ENCODE data around the gene FZD7.

FZD7 gene

DNA sequence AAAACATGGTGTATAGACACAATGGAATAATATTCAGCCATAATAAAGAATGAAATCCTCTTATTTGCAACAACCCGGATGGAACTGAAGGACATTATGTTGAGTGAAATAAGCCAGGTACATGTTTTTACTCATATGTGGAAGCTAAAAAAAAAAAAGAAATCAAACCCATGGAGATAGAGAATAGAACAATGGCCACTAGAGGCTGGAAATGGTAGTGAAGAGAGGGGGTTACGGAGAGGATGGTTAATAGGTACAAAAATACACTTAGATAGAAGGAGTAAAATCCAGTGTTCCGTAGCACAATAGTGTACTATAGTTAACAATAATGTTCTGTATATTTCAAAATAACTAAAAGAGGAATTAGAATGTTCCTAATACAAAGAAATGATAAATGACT is 26.6 kb downstream of the FZD7 start:
- H3K36me3 Mint-ChIP-seq (ENCODE audit: low read depth): no peaks in the 10 kb centered on the region
- H3K4me3 Mint-ChIP-seq: no peak overlapping the region
- H3K4me1 Mint-ChIP-seq (ENCODE audit: low read depth): peaks cover 5% of the 10 kb centered on the region
- DNase-seq: no peak
- no peaks in the 10 kb centered on the region for H3K9me3 Mint-ChIP-seq
- H3K27me3 Mint-ChIP-seq: peaks cover 24% of the 10 kb centered on the region
- no peak overlapping the region for H3K27ac Mint-ChIP-seq

GRCh38 chr2:202061695-202062094 is 28.0 kb downstream of the FZD7 start:
- no peak overlapping the region for H3K27ac Mint-ChIP-seq
- DNase-seq: no peak
- H3K4me1 Mint-ChIP-seq (ENCODE audit: low read depth): peaks cover 5% of the 10 kb centered on the region
- no peaks in the 10 kb centered on the region for H3K36me3 Mint-ChIP-seq (ENCODE audit: low read depth)
- peaks cover 13% of the 10 kb centered on the region for H3K27me3 Mint-ChIP-seq
- no peaks in the 10 kb centered on the region for H3K9me3 Mint-ChIP-seq
- no peak overlapping the region for H3K4me3 Mint-ChIP-seq

DNA sequence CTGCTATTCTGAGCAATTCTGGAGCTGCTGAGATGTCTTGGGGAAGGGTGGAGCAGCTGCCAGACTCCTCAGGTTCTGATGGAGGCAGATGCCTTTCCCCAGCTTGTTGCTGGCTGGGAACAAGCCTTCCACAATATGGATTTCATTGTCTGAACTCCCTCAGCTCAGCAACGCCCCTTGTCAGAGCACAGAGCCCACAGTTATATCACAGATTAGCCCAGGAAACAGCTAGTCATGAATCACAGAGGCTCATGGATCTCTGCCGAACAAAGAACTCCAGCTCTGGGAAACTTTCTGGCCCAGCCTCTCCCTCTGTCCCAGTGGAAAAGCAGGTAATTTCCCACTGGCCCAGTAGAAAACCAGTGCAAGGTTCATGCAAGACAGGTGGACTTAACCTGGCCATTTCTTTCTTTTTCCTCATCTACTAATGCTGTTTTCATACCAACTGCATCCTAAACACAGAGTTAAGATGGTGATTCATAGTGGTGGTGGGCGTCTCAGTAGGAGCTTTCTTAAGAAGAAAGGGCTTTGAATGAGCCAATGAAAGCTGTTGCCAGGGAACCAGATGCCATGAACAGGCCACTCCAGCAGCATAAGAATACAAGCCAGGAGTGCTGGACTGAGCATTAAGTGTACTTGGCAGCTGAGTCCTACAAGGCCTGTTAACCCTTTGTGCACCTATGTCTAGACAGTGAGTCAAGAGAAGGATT is 30.7 kb downstream of the FZD7 start:
- Mint-ChIP-seq H3K4me3 (no peak overlapping the region), H3K27ac (no peak overlapping the region), H3K36me3 (ENCODE audit: low read depth) (no peaks in the 10 kb centered on the region), H3K4me1 (ENCODE audit: low read depth) (peaks cover 5% of the 10 kb centered on the region), H3K27me3 (peaks cover 3% of the 10 kb centered on the region), H3K9me3 (no peaks in the 10 kb centered on the region)
- DNase-seq: no peak

DNA sequence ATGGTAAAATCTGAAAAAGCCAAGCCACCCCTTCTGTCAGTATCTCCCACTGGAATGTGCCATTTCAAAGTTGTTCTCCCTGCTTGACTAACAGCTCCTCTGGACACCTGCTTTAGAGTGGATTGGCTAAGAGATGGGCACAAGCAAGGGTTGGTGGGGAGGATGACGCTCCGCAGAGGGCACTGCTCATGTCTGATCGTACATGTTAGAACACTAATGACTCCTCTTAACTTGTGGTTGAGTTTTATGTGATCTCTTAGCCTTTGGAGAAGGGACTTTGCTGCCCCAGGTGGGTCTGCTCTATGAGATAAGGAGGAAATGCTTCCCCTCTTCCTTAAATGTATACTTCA is 31.2 kb downstream of the FZD7 start:
- Mint-ChIP-seq H3K27ac (no peak overlapping the region), H3K4me1 (ENCODE audit: low read depth) (peaks cover 5% of the 10 kb centered on the region), H3K27me3 (no peaks in the 10 kb centered on the region), H3K36me3 (ENCODE audit: low read depth) (no peaks in the 10 kb centered on the region), H3K9me3 (no peaks in the 10 kb centered on the region), H3K4me3 (no peak overlapping the region)
- DNase-seq: no peak

- Mint-ChIP-seq H3K4me1 (ENCODE audit: low read depth) (peaks cover 5% of the 10 kb centered on the region), H3K9me3 (no peaks in the 10 kb centered on the region), H3K27ac (no peak overlapping the region), H3K36me3 (ENCODE audit: low read depth) (no peaks in the 10 kb centered on the region), H3K4me3 (no peak overlapping the region), H3K27me3 (no peaks in the 10 kb centered on the region)
- no peak for DNase-seq
Observed at GRCh38 chr2:202065876-202066275, 32.2 kb downstream of the FZD7 start.

- Mint-ChIP-seq H3K9me3 (no peaks in the 10 kb centered on the region), H3K4me3 (no peak overlapping the region), H3K4me1 (ENCODE audit: low read depth) (peaks cover 8% of the 10 kb centered on the region), H3K27ac (no peak overlapping the region), H3K27me3 (no peaks in the 10 kb centered on the region), H3K36me3 (ENCODE audit: low read depth) (no peaks in the 10 kb centered on the region)
- DNase-seq: no peak
Observed at GRCh38 chr2:202066875-202067274, 33.2 kb downstream of the FZD7 start.

DNA sequence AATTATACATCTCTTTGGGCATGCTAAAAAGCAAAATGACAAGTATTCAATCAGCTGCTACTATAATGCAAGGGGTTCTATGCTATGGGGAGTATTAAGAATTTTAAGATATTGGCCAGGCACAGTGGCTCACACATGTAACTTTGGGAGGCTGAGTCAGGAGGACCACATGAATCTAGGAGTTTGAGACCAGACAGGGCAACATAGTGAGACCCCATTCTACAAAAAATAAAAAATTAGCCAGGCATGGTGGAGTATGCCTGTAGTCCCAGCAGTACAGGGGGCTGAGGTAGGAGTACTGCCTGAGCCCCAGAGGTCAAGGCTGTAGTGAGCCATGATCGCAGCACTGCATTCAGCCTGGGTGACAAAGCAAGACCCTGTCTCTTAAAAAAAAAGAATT is 33.9 kb downstream of the FZD7 start:
- H3K4me1 Mint-ChIP-seq (ENCODE audit: low read depth): peaks cover 8% of the 10 kb centered on the region
- no peak for DNase-seq
- no peak overlapping the region for H3K27ac Mint-ChIP-seq
- no peaks in the 10 kb centered on the region for H3K36me3 Mint-ChIP-seq (ENCODE audit: low read depth)
- H3K27me3 Mint-ChIP-seq: peaks cover 2% of the 10 kb centered on the region
- no peak overlapping the region for H3K4me3 Mint-ChIP-seq
- no peaks in the 10 kb centered on the region for H3K9me3 Mint-ChIP-seq

DNA sequence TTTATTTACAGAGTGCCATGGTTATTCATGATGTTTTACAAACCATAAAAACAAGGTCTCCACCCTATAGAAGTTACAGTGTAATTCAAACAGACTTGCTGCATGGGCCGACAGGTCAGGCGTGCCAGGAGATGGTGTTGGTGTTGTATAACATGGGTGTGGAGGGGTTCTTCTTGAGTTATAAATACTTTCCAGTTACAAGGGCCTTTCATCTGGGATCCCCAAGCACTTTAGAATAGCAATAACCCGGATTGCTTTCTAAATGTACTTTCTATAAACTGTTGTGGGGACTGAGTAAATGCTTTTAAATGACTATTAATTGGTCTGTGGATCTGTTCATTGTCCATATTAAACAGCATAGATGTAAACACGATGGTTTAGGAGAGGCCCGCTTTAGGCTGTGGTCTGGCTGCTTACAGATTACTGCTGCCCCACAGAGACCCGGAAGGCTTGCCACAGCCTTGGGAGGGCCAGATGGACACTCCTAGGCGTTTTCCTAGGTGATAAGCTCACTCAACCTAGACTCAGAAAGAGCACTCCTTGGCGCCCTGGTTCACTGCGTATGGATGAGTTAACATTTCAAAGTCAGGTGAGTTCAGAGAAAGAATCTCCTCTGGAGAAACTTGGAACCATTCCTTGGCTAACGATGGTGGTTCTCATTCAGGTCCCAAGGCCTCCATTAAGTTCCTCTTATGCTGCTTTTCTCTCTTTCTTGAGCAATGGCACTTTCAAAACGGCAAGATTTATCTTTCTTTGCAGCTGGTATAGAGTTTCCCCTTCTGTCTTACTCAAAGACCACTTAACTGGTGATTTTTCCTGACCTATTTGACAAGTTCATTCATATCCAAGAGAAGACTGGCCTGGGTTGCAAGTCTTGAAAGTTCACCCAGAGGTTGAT is 35.8 kb downstream of the FZD7 start:
- H3K4me3 Mint-ChIP-seq: no peak overlapping the region
- no peaks in the 10 kb centered on the region for H3K36me3 Mint-ChIP-seq (ENCODE audit: low read depth)
- H3K27me3 Mint-ChIP-seq: peaks cover 5% of the 10 kb centered on the region
- no peak for DNase-seq
- no peaks in the 10 kb centered on the region for H3K9me3 Mint-ChIP-seq
- no peak overlapping the region for H3K27ac Mint-ChIP-seq
- peaks cover 7% of the 10 kb centered on the region for H3K4me1 Mint-ChIP-seq (ENCODE audit: low read depth)

DNA sequence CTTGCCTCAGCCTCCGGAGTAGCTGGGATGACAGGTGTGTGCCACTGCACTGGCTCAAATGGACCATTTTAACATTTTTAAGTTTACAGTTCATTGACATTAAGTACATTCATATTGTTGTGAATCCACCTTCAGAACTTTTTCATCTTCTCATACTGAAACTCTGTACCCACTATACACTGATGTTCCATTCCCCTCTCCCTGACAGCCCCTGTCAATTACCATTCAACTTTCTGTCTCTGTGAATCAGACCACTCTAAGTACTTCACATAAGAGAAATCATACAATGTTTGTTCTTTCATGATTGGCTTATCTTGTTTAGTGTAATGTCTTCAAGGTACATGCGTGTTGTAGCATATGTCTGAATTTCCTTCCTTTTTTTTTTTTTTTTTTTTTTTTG is 37.5 kb downstream of the FZD7 start:
- peaks cover 5% of the 10 kb centered on the region for H3K27me3 Mint-ChIP-seq
- no peak for DNase-seq
- H3K27ac Mint-ChIP-seq: no peak overlapping the region
- H3K4me1 Mint-ChIP-seq (ENCODE audit: low read depth): peaks cover 4% of the 10 kb centered on the region
- no peaks in the 10 kb centered on the region for H3K9me3 Mint-ChIP-seq
- H3K4me3 Mint-ChIP-seq: no peak overlapping the region
- H3K36me3 Mint-ChIP-seq (ENCODE audit: low read depth): no peaks in the 10 kb centered on the region

GRCh38 chr2:202072226-202072625 is 38.6 kb downstream of the FZD7 start:
- no peak overlapping the region for H3K4me3 Mint-ChIP-seq
- H3K27ac Mint-ChIP-seq: no peak overlapping the region
- no peak for DNase-seq
- H3K36me3 Mint-ChIP-seq (ENCODE audit: low read depth): no peaks in the 10 kb centered on the region
- no peaks in the 10 kb centered on the region for H3K9me3 Mint-ChIP-seq
- H3K27me3 Mint-ChIP-seq: peaks cover 5% of the 10 kb centered on the region
- peaks cover 4% of the 10 kb centered on the region for H3K4me1 Mint-ChIP-seq (ENCODE audit: low read depth)

- H3K36me3 Mint-ChIP-seq (ENCODE audit: low read depth): no peaks in the 10 kb centered on the region
- H3K27me3 Mint-ChIP-seq: peaks cover 5% of the 10 kb centered on the region
- H3K4me3 Mint-ChIP-seq: no peak within 1 kb of the TSS
- peaks cover 4% of the 10 kb centered on the region for H3K4me1 Mint-ChIP-seq (ENCODE audit: low read depth)
- H3K9me3 Mint-ChIP-seq: no peaks in the 10 kb centered on the region
- H3K27ac Mint-ChIP-seq: no peak within 1 kb of the TSS
- no peak for DNase-seq
Observed at GRCh38 chr2:202072737-202073401, 39.2 kb downstream of the FZD7 start, which contains the start of gene KIAA2012. KIAA2012 (plus strand) TSS chr2:202073255; CDS start chr2:202073628, 373 bp downstream.

GRCh38 chr2:202074324-202074723 is 40.7 kb downstream of the FZD7 start:
- Mint-ChIP-seq H3K27ac (no peak overlapping the region), H3K27me3 (peaks cover 5% of the 10 kb centered on the region), H3K36me3 (ENCODE audit: low read depth) (no peaks in the 10 kb centered on the region), H3K4me1 (ENCODE audit: low read depth) (peaks cover 4% of the 10 kb centered on the region), H3K9me3 (no peaks in the 10 kb centered on the region), H3K4me3 (no peak overlapping the region)
- DNase-seq: no peak

GRCh38 chr2:202079310-202079709 is 45.7 kb downstream of the FZD7 start:
- Mint-ChIP-seq H3K4me1 (ENCODE audit: low read depth) (no peaks in the 10 kb centered on the region), H3K9me3 (peaks cover 6% of the 10 kb centered on the region), H3K4me3 (no peak overlapping the region), H3K27me3 (peaks cover 2% of the 10 kb centered on the region), H3K36me3 (ENCODE audit: low read depth) (no peaks in the 10 kb centered on the region), H3K27ac (no peak overlapping the region)
- no peak for DNase-seq

DNA sequence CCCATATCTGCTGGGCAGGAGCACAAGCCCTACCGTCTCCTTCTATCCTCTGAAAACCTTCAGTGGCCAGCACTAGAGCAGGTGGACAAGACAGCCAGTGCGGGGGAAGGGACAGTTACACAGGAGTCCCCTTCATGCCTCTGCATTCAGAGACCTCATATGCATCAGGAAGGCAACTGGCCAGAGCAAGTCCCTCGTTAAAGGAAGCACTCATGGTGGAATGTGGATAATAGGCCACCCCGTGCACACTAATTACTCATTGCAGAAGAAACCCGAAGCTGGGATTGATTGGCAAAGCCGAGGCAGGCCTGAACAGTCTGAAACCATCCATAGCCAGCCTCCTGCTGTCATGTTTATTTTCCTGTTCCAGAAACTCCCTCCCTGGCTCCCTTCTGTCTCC is 50.6 kb downstream of the FZD7 start:
- Mint-ChIP-seq H3K36me3 (ENCODE audit: low read depth) (no peaks in the 10 kb centered on the region), H3K27me3 (peaks cover 2% of the 10 kb centered on the region), H3K4me3 (no peak overlapping the region), H3K9me3 (peaks cover 6% of the 10 kb centered on the region), H3K27ac (no peak overlapping the region), H3K4me1 (ENCODE audit: low read depth) (no peaks in the 10 kb centered on the region)
- no peak for DNase-seq

All from activated T-cell treated with anti-CD3 and anti-CD28 coated beads, Interleukin-2, amount 50 U/mL, for 24 hours (primary cell).